Mesendoderm (in vitro differentiated cells): ENCODE results near the gene TENM4.

Experiments used
- DNase-seq: peaks from one replicate; pipeline ENCODE4 v3.0.0; 2013
- H2AK5ac ChIP-seq: 2 replicates; pipeline ENCODE4 v1.6.1; 2013; ENCODE audit warnings: low read length, inconsistent platforms
- H2BK120ac ChIP-seq: 2 replicates; pipeline ENCODE4 v1.6.1; 2013; ENCODE audit warnings: low read depth, mild to moderate bottlenecking, low read length, moderate library complexity, mixed read lengths
- H2BK15ac ChIP-seq: replicated peaks from 2 replicates; pipeline ENCODE4 v1.6.1; 2013; ENCODE audit warnings: low read depth, mild to moderate bottlenecking, moderate library complexity
- H2BK5ac ChIP-seq: 2 replicates; pipeline ENCODE4 v1.6.1; 2013; ENCODE audit warnings: low read length, inconsistent platforms
- H3K18ac ChIP-seq: 2 replicates; pipeline ENCODE4 v1.6.1; 2013; ENCODE audit warnings: mild to moderate bottlenecking, low read length, mixed read lengths
- H3K23ac ChIP-seq: one replicate; pipeline ENCODE4 v1.6.1; 2013; ENCODE audit warnings: low read length
- H3K27ac ChIP-seq: 2 replicates; pipeline ENCODE4 v1.5.1; 2013; ENCODE audit warnings: low read depth, mild to moderate bottlenecking, inconsistent platforms, low read length, moderate library complexity
- H3K27me3 ChIP-seq: 2 replicates; pipeline ENCODE4 v1.6.1; 2013; ENCODE audit warnings: low read length, control low read depth, mild to moderate bottlenecking, inconsistent platforms; ENCODE audit not compliant: insufficient read depth, poor library complexity
- H3K36me3 ChIP-seq: 2 replicates; pipeline ENCODE4 v1.6.1; 2013; ENCODE audit warnings: low read length, inconsistent platforms; ENCODE audit not compliant: control insufficient read depth, insufficient read depth
- H3K4ac ChIP-seq: one replicate; pipeline ENCODE4 v1.6.1; 2013; ENCODE audit warnings: low read depth, mild to moderate bottlenecking, low read length, moderate library complexity
- H3K4me1 ChIP-seq: 2 replicates; pipeline ENCODE4 v1.6.1; 2013; ENCODE audit warnings: low read depth, low read length, inconsistent platforms; ENCODE audit not compliant: control insufficient read depth
- H3K4me2 ChIP-seq: 2 replicates; pipeline ENCODE4 v1.6.1; 2013; ENCODE audit warnings: low read length
- H3K4me3 ChIP-seq: 2 replicates; pipeline ENCODE4 v1.5.1; 2013; ENCODE audit warnings: mild to moderate bottlenecking, low read length
- H3K56ac ChIP-seq: one replicate; pipeline ENCODE4 v1.6.1; 2013; ENCODE audit warnings: low read length
- H3K79me1 ChIP-seq: 2 replicates; pipeline ENCODE4 v1.6.1; 2013; ENCODE audit warnings: low read length, inconsistent platforms
- H3K79me2 ChIP-seq: 2 replicates; pipeline ENCODE4 v1.6.1; 2013; ENCODE audit warnings: mild to moderate bottlenecking, low read length; ENCODE audit not compliant: control insufficient read depth, insufficient read depth
- H3K9ac ChIP-seq: 2 replicates; pipeline ENCODE4 v1.6.1; 2013; ENCODE audit warnings: low read length, inconsistent platforms
- H4K5ac ChIP-seq: one replicate; pipeline ENCODE4 v1.6.1; 2013; ENCODE audit warnings: low read length
- H4K8ac ChIP-seq: one replicate; pipeline ENCODE4 v1.6.1; 2013; ENCODE audit warnings: low read depth, mild to moderate bottlenecking, control low read depth, low read length, moderate library complexity
- WGBS: extraction: QIAGEN DNeasy Blood & Tissue Kit; methylation state at CpG from one replicate; pipeline ENCODE4 v1.1.7; 2013; ENCODE audit warnings: low lambda C conversion rate, missing lambda C conversion rate; ENCODE audit not compliant: insufficient coverage; ENCODE audit errors: extremely low coverage; 5-methylcytosine and 5-hydroxymethylcytosine counted together

The TENM4 gene

DNA sequence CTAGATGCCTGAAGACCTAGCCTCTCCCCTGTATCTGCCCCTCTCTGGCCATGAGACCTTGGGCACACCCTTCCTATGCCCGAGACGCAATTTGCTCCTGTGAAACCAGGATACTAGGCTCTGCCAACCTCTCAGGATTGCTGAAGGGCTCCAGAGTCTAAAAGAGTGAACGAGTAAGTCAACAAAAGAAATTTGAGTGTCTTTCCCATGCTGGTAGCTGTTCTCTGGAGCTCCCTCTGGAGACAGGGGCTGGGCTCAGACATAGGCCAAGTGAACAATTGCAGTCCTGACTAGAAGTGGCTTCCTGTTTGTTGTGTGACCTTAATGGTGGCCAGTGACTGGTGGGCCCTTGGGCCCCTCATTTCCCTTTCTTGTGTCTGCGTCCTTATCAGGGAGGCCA is 677.2 kb downstream of the TENM4 start:
- no peak for DNase-seq
- H4K5ac ChIP-seq, result no peak overlapping the region
- WGBS, result no CpG with 5 or more reads among the region's 4 CpGs
- no peak overlapping the region for H3K18ac ChIP-seq
- no peak overlapping the region for H3K56ac ChIP-seq
- H2BK5ac ChIP-seq, result no peak overlapping the region
- no peaks in the 10 kb centered on the region for H3K27me3 ChIP-seq
- H3K9ac ChIP-seq, result no peak overlapping the region
- no peaks in the 10 kb centered on the region for H3K4me1 ChIP-seq
- no peak overlapping the region for H3K27ac ChIP-seq
- H3K79me1 ChIP-seq, result no peaks in the 10 kb centered on the region
- H3K4ac ChIP-seq, result no peak overlapping the region
- no peak overlapping the region for H3K23ac ChIP-seq
- no peak overlapping the region for H2AK5ac ChIP-seq
- H2BK15ac ChIP-seq, result no peak overlapping the region
- no peak overlapping the region for H3K4me3 ChIP-seq
- no peak overlapping the region for H4K8ac ChIP-seq
- H2BK120ac ChIP-seq, result no peak overlapping the region
- H3K79me2 ChIP-seq, result no peaks in the 10 kb centered on the region
- H3K4me2 ChIP-seq, result no peak overlapping the region
- H3K36me3 ChIP-seq, result no peaks in the 10 kb centered on the region

- Histone ChIP-seq H3K4me2 (no peak overlapping the region), H3K4me1 (no peaks in the 10 kb centered on the region), H4K5ac (no peak overlapping the region), H2AK5ac (no peak overlapping the region), H2BK15ac (no peak overlapping the region), H3K9ac (no peak overlapping the region), H3K79me1 (no peaks in the 10 kb centered on the region), H2BK120ac (no peak overlapping the region), H3K56ac (no peak overlapping the region), H3K23ac (no peak overlapping the region), H3K79me2 (no peaks in the 10 kb centered on the region), H3K27ac (no peak overlapping the region), H4K8ac (no peak overlapping the region), H2BK5ac (no peak overlapping the region), H3K4me3 (no peak overlapping the region), H3K27me3 (no peaks in the 10 kb centered on the region), H3K4ac (no peak overlapping the region), H3K18ac (no peak overlapping the region), H3K36me3 (no peaks in the 10 kb centered on the region)
- no peak for DNase-seq
- no CpG with 5 or more reads among the region's 3 CpGs for WGBS
These were observed 678.7 kb downstream of the TENM4 start for GRCh38 chr11:78762105-78762504.

GRCh38 chr11:78759071-78759470 is 681.8 kb downstream of the TENM4 start:
- Histone ChIP-seq H3K36me3 (no peaks in the 10 kb centered on the region), H3K27me3 (no peaks in the 10 kb centered on the region), H2BK120ac (no peak overlapping the region), H3K4ac (no peak overlapping the region), H3K9ac (no peak overlapping the region), H2AK5ac (no peak overlapping the region), H3K18ac (no peak overlapping the region), H3K56ac (no peak overlapping the region), H3K23ac (no peak overlapping the region), H3K4me3 (no peak overlapping the region), H3K27ac (no peak overlapping the region), H4K8ac (no peak overlapping the region), H2BK5ac (no peak overlapping the region), H3K4me1 (no peaks in the 10 kb centered on the region), H3K79me2 (no peaks in the 10 kb centered on the region), H2BK15ac (no peak overlapping the region), H4K5ac (no peak overlapping the region), H3K4me2 (no peak overlapping the region), H3K79me1 (no peaks in the 10 kb centered on the region)
- no CpG with 5 or more reads among the region's 4 CpGs for whole genome bisulfite sequencing
- DNase-seq, result no peak

DNA sequence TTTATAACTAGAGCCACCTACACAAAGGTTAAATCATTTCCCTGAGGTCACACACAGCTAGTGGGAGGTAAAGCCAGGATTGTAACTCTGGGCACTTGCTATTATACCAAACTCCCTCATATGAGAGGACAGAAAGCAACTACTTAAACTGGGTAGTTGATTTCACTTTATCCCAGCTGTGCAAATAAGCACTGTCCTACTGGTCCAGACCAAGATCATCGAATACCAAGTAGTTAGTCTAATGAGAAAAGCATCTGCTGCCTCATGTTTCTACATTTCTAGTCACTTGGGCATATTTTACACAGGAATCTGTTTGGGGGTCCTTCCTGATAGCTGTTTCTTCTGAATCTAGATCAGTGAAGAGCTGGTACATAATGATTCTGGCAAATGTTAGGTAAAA is 687.5 kb downstream of the TENM4 start:
- Histone ChIP-seq H3K18ac (no peak overlapping the region), H3K79me1 (no peaks in the 10 kb centered on the region), H3K4me3 (no peak overlapping the region), H3K27ac (no peak overlapping the region), H3K4ac (no peak overlapping the region), H2BK15ac (no peak overlapping the region), H4K5ac (no peak overlapping the region), H3K9ac (no peak overlapping the region), H3K56ac (no peak overlapping the region), H3K4me1 (no peaks in the 10 kb centered on the region), H3K79me2 (no peaks in the 10 kb centered on the region), H2BK5ac (no peak overlapping the region), H3K36me3 (no peaks in the 10 kb centered on the region), H2BK120ac (no peak overlapping the region), H3K27me3 (no peaks in the 10 kb centered on the region), H2AK5ac (no peak overlapping the region), H4K8ac (no peak overlapping the region), H3K4me2 (no peak overlapping the region), H3K23ac (no peak overlapping the region)
- DNase-seq, result no peak
- no CpG with 5 or more reads among the region's 1 CpG for WGBS

- H3K56ac ChIP-seq, result no peak overlapping the region
- no peak for DNase-seq
These were observed 688.3 kb downstream of the TENM4 start for GRCh38 chr11:78752494-78752893.

DNA sequence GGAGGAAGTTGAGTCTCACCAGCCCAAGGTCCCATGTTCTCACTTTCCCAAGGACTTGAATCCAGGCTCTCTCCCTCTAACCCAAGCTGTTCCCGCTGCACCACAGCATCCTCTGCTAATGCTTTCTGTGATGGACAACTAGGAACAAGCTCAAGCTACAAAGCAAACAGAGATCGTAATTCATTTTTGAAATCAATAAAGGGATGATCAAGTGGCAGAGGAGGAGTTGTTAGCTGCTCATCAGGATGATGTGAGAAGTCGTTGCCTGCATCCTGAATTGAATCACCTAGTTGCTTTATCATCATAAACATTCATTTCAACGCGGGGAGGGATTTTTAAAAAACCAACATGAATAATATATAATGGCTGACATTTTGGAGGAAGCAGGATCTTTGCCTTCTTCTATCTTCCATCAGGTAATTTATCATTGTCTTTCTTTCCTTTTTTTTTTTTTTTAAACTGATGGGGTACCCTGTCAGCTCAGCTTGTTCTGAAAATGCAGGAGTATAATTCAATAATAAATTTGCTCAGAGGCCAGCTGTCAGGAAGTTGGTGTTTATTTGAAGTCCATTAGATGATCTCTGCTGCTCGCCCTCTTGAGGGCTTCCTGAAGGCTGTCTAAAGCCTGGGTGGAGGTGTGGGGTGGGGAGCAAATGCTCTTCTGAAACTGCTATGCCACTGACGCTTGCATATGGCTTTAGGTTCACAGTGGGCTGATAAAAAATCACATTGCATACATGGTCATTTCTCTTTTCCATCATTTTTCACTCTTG is 691.7 kb downstream of the TENM4 start:
- Histone ChIP-seq H4K5ac (no peak overlapping the region), H3K4me2 (no peak overlapping the region), H2BK5ac (no peak overlapping the region), H3K79me2 (no peaks in the 10 kb centered on the region), H3K36me3 (no peaks in the 10 kb centered on the region), H2AK5ac (no peak overlapping the region), H2BK15ac (no peak overlapping the region), H2BK120ac (no peak overlapping the region), H3K18ac (no peak overlapping the region), H3K4me1 (no peaks in the 10 kb centered on the region), H3K9ac (no peak overlapping the region), H3K27ac (no peak overlapping the region), H3K79me1 (no peaks in the 10 kb centered on the region), H3K27me3 (no peaks in the 10 kb centered on the region), H3K23ac (no peak overlapping the region), H3K56ac (no peak overlapping the region), H3K4ac (no peak overlapping the region), H4K8ac (no peak overlapping the region), H3K4me3 (no peak overlapping the region)
- no CpG with 5 or more reads among the region's 7 CpGs for WGBS
- DNase-seq, result no peak

More at GRCh38 chr11:78752494-78752893, 688.3 kb downstream of the TENM4 start:
- Histone ChIP-seq H3K9ac (no peak overlapping the region), H3K79me2 (no peaks in the 10 kb centered on the region), H3K36me3 (no peaks in the 10 kb centered on the region), H4K5ac (no peak overlapping the region), H3K23ac (no peak overlapping the region), H3K79me1 (no peaks in the 10 kb centered on the region), H3K4me1 (no peaks in the 10 kb centered on the region), H4K8ac (no peak overlapping the region), H2AK5ac (no peak overlapping the region), H2BK120ac (no peak overlapping the region), H3K27ac (no peak overlapping the region), H3K4me2 (no peak overlapping the region), H3K4me3 (no peak overlapping the region), H3K27me3 (no peaks in the 10 kb centered on the region), H3K4ac (no peak overlapping the region), H2BK5ac (no peak overlapping the region), H2BK15ac (no peak overlapping the region), H3K18ac (no peak overlapping the region)
- no CpG with 5 or more reads among the region's 2 CpGs for WGBS
